GM12873 (cell line): Measurements from ENCODE around the gene CDC45.

Experiments
- TF ChIP-seq, protein P1 (sequence below): IDR thresholded peaks from 2 replicates; pipeline ENCODE4 v1.5.1; 2012; ENCODE audit warnings: low read depth, mild to moderate bottlenecking, moderate library complexity, low read length, control low read depth; ENCODE audit not compliant: insufficient read depth; ENCODE audit errors: missing control alignments

CDC45 gene

DNA sequence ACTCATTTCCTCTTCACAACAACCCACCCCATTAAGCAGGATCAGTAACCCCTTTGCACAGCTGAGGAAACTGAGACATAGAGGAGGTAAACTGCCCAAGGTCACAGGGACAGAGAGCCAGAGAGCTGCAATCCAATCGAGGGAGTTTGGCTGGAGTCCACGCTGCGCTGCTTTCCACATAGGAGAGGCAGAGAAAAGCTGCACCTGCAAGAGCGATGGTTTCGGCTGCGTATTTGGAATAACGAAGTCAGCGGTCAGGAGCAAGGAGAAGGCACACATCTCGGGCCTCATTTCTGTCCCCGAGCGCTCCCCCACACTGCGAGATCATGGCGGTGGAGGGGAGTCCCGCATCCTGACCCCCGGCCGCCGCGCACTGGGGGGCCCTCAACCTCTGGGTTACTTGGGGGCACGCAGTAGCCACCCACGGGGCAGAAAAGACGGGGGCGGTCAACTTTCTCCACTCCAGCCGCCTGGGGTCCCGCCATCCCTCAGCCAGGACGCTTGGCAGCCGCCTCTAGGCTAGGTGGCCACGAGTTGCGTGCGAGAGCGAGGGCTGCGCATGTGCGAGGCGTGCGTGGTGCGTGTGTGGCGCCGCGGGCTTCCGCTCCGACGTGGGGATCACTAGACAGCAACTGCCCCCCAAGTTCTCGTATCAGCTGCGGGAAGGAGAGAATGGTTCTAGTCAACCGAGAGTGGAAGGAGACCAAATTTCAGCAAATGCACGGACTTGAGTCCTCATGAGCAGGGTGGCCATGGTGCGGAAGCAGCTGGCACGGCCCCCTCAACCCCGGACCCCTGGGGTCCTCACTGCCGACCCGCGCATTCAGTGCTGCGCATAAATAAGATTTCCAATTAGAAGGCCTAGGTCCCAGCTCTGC lies 86.8 kb downstream of the CDC45 start:
- TF ChIP-seq, protein P1, sequence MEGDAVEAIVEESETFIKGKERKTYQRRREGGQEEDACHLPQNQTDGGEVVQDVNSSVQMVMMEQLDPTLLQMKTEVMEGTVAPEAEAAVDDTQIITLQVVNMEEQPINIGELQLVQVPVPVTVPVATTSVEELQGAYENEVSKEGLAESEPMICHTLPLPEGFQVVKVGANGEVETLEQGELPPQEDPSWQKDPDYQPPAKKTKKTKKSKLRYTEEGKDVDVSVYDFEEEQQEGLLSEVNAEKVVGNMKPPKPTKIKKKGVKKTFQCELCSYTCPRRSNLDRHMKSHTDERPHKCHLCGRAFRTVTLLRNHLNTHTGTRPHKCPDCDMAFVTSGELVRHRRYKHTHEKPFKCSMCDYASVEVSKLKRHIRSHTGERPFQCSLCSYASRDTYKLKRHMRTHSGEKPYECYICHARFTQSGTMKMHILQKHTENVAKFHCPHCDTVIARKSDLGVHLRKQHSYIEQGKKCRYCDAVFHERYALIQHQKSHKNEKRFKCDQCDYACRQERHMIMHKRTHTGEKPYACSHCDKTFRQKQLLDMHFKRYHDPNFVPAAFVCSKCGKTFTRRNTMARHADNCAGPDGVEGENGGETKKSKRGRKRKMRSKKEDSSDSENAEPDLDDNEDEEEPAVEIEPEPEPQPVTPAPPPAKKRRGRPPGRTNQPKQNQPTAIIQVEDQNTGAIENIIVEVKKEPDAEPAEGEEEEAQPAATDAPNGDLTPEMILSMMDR, result no peak

DNA sequence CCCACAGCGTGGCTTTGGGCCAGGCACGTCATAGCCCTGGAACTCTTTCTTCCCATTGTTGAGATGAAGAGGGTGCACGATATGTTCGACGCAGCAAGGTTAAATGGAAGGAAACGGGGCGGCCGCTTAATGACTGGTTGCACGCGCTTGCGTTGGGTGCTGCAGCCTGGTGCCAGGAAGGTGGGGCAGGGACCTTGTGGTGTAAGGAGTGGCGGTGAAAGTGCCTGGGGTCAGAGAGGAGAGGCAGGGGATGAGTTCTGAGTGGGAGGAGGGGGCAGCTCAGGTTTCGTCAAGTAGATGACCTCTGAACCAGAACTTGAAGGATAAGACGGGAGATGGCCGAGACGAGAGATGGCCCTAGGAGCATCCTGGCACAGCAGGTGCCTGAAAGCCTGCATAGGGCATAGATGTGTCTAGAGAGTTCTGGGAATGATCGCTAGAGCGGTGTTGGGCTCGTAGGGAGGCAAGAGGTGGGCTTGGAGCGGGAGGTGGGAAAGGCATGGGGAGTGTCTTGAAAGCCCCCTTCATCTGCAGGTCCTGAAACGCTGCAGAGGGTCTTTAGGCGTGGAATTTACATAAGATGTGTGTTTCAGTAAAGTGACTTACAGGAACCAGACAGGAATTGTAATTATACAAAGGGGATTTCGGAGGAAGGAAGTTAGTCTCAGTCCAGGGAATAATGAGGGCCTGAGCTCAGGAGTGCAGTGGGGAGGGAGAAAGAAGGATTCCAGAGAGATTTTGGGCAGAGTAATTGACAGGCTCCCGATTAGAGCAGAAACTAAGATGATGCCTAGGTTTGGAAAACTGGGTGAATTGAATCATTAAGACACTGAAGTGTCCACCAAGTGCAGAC lies 87.7 kb downstream of the CDC45 start:
- TF ChIP-seq, protein P1, result no peak

GRCh38 chr22:19568337-19569275 lies 88.9 kb downstream of the CDC45 start:
- TF ChIP-seq, protein P1, result no peak

DNA sequence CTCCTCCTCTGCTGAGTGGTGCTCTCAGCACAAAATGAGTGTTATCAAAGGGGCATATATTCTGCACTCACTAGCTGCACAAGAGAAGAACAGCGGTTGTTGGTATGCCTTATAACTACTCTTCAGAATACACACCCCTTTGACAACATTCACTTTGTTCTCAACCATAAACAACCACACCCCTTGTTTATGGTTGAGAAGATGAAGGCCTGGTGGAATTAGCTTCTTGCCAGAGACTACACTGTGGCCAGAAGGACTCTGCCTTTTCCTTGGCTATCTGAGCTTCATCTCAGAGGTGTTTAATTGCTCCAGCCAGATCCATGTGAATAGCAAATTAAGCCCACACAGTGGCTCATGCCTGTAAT lies 89.5 kb downstream of the CDC45 start:
- TF ChIP-seq, protein P1, result no peak

GRCh38 chr22:19569976-19570375 lies 90.3 kb downstream of the CDC45 start:
- TF ChIP-seq, protein P1, result no peak
